ENCODE data around the gene HLA-B.

Gene HLA-B

GRCh38 chr6:31308050-31308844 is 48.7 kb downstream of the HLA-B start:
- peak; percentile 45 to 58 (median 52) for DNase-seq (ENCODE audit: low read depth in 3 of 3, low spot score in 1 of 3)

- no peak for DNase-seq (ENCODE audit: low read depth in 3 of 3, low spot score in 1 of 3)
Observed at GRCh38 chr6:31307669-31308049, 49.3 kb downstream of the HLA-B start.

GRCh38 chr6:31305703-31306219 is 51.2 kb downstream of the HLA-B start:
- no peak for DNase-seq (ENCODE audit: low read depth in 3 of 3, low spot score in 1 of 3)

GRCh38 chr6:31304683-31305082 is 52.3 kb downstream of the HLA-B start:
- DNase-seq (ENCODE audit: low read depth in 3 of 3, low spot score in 1 of 3) = no peak
